Breast epithelium (tissue), 4 donors: Measurements from ENCODE around the gene DSCAM. TPM values are rescaled to one million over a fixed set of nuclear protein-coding genes. Genes with fewer than 3 reads are reported as not detected.

Experiments
- DNase-seq, 2 donors: peaks; one replicate each; pipeline ENCODE4 v3.0.0-alpha.2; 2019; ENCODE audit warnings: low spot score in 2 of 2
- H3K27ac ChIP-seq, 2 donors: fragments of 200-600 bp; sonication (generic) in 1 of 2; one replicate each; pipeline ENCODE4 v1.5.1; 2016 to 2019; ENCODE audit warnings: mild to moderate bottlenecking in 1 of 2
- H3K27me3 ChIP-seq, 2 donors: fragments of 200-600 bp; sonication (generic) in 1 of 2; one replicate each; pipeline versions ENCODE4 v1.5.1 to v1.6.0; 2017 to 2019; ENCODE audit warnings: control low read depth in 1 of 2, mild to moderate bottlenecking in 1 of 2
- H3K36me3 ChIP-seq: fragments of 200-600 bp; one replicate; pipeline ENCODE4 v1.5.1; 2019
- H3K4me1 ChIP-seq, 2 donors: fragments of 200-600 bp; sonication (generic); one replicate each; pipeline ENCODE4 v1.5.1; 2016 to 2019; ENCODE audit warnings: control low read depth in 1 of 2
- H3K4me3 ChIP-seq, 3 donors: fragments of 200-600 bp; sonication (generic); 1 replicate in 2 of 3; 2 replicates in 1 of 3; pipeline ENCODE4 v1.5.1; 2016 to 2019; ENCODE audit warnings: mild to moderate bottlenecking in 3 of 3, moderate library complexity in 2 of 3
- H3K9me3 ChIP-seq, 2 donors: fragments of 200-600 bp; sonication (generic) in 1 of 2; one replicate each; pipeline ENCODE4 v1.5.1; 2016 to 2019; ENCODE audit warnings: control low read depth in 1 of 2
- POLR2A ChIP-seq: fragments of 450-650 bp; IDR thresholded peaks from one replicate; pipeline ENCODE4 v1.6.1; 2016; ENCODE audit warnings: antibody characterized with exemption, mild to moderate bottlenecking, moderate library complexity
- POLR2AphosphoS5 ChIP-seq, 3 donors: sonication (generic); formaldehyde crosslinking; IDR thresholded peaks; one replicate each; pipeline ENCODE4 v1.6.1; 2017; ENCODE audit warnings: antibody characterized with exemption in 3 of 3
- intact Hi-C: fragments of 100-400 bp; cut with DNase I; formaldehyde crosslinking; loops from one replicate; pipeline ENCODE4 v1.15.1; 2023; ENCODE audit warnings: low total_unique reads
- total RNA-seq, 3 donors: library from RNA; depleted of rRNA; stranded (reverse); fragments of >200 nt; gene quantifications; one replicate each; pipeline ENCODE4 v1.1.0, GENCODE V29; 2016
- TF ChIP-seq, protein P1 (sequence below), 3 donors: fragments of 450-650 bp; IDR thresholded peaks; one replicate each; pipeline ENCODE4 v1.5.1; 2016 to 2017; ENCODE audit warnings: antibody characterized with exemption in 3 of 3, mild to moderate bottlenecking in 3 of 3, moderate library complexity in 3 of 3

The DSCAM gene
- total RNA-seq, 3 donors from 2014 or later, result 0.33 to 0.44 TPM; not detected in 1

GRCh38 chr21:40547906-40548513, 298.9 kb downstream of the DSCAM start:
- no peak for DNase-seq
- H3K9me3 ChIP-seq, result peaks cover 0 to 5% of the 10 kb centered on the region in 2 donors
- no peaks in the 10 kb centered on the region for H3K36me3 ChIP-seq
- H3K4me3 ChIP-seq, result no peak overlapping the region
- H3K27me3 ChIP-seq, result no peaks in the 10 kb centered on the region
- TF ChIP-seq, protein P1, sequence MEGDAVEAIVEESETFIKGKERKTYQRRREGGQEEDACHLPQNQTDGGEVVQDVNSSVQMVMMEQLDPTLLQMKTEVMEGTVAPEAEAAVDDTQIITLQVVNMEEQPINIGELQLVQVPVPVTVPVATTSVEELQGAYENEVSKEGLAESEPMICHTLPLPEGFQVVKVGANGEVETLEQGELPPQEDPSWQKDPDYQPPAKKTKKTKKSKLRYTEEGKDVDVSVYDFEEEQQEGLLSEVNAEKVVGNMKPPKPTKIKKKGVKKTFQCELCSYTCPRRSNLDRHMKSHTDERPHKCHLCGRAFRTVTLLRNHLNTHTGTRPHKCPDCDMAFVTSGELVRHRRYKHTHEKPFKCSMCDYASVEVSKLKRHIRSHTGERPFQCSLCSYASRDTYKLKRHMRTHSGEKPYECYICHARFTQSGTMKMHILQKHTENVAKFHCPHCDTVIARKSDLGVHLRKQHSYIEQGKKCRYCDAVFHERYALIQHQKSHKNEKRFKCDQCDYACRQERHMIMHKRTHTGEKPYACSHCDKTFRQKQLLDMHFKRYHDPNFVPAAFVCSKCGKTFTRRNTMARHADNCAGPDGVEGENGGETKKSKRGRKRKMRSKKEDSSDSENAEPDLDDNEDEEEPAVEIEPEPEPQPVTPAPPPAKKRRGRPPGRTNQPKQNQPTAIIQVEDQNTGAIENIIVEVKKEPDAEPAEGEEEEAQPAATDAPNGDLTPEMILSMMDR (IDR thresholded peaks at IDR 0.05), result no peak
- no peak overlapping the region for H3K27ac ChIP-seq
- intact Hi-C loops, result no loop called here
- H3K4me1 ChIP-seq, result no peaks in the 10 kb centered on the region

DNA sequence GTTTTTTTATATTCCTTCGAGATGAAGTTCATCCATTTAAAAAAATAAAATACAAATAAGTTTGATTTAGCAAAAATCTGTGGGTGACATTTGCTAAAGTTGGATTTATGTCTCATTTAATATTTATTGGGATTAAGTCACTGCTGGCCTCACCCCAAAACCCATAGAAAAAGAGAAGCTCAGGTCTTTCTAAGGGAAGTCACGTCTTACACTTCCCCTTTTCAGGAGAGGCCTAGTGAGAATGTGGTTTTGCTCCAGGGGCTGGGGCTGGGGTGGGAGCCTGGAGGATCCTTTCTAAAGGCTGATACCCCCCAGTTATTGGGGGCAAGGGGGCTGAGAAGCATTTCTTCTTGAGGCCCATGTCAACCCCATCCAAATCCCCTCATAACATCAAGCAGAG, 300.3 kb downstream of the DSCAM start:
- H3K27ac ChIP-seq, result no peak overlapping the region
- H3K9me3 ChIP-seq, result peaks cover 0 to 5% of the 10 kb centered on the region in 2 donors
- H3K27me3 ChIP-seq, result no peaks in the 10 kb centered on the region
- no peaks in the 10 kb centered on the region for H3K36me3 ChIP-seq
- H3K4me1 ChIP-seq, result no peaks in the 10 kb centered on the region
- no peak overlapping the region for H3K4me3 ChIP-seq
- TF ChIP-seq POLR2A (no peak), POLR2AphosphoS5 (IDR thresholded peaks at IDR 0.05) (no peak)
- TF ChIP-seq, protein P1 (IDR thresholded peaks at IDR 0.05), result no peak
- intact Hi-C loops, result no loop called here
- no peak for DNase-seq

GRCh38 chr21:40540216-40540615, 306.7 kb downstream of the DSCAM start:
- Histone ChIP-seq H3K27me3 (no peaks in the 10 kb centered on the region), H3K4me1 (no peaks in the 10 kb centered on the region), H3K36me3 (no peaks in the 10 kb centered on the region), H3K9me3 (peaks cover 0 to 5% of the 10 kb centered on the region in 2 donors), H3K4me3 (no peak overlapping the region), H3K27ac (no peak overlapping the region)
- intact Hi-C loops, result loop anchor here (5.0 kb wide), 1 partner anchor 103 kb away; no protein-coding TSS in a partner anchor
- no peak for DNase-seq
- TF ChIP-seq POLR2AphosphoS5 (IDR thresholded peaks at IDR 0.05) (no peak), POLR2A (no peak)
- TF ChIP-seq, protein P1 (IDR thresholded peaks at IDR 0.05), result no peak

DNA sequence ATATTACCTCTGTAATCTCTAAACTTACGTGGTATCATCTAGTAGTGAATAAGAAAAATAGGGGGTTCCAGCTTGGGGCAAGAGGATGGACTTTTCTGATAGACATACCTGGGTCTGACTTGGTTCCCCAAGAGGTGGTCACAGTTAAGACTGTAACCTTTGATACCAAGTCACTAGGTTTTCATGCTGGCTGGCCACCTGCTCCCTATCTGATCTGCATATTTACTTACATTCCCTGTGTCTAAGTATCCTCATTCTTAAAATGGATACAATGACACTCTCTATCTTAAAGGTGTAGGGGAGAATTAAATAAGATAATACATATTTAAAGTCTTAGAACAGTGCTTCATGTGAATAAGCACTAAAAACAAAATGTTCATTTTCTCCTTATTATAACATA, 312.1 kb downstream of the DSCAM start:
- Histone ChIP-seq H3K4me3 (no peak overlapping the region), H3K27ac (no peak overlapping the region), H3K4me1 (no peaks in the 10 kb centered on the region), H3K36me3 (no peaks in the 10 kb centered on the region), H3K27me3 (no peaks in the 10 kb centered on the region), H3K9me3 (no peaks in the 10 kb centered on the region)
- TF ChIP-seq POLR2AphosphoS5 (IDR thresholded peaks at IDR 0.05), result no peak
- TF ChIP-seq, protein P1 (IDR thresholded peaks at IDR 0.05), result no peak
- no peak for TF ChIP-seq POLR2A
- DNase-seq, result no peak
- intact Hi-C loops, result no loop called here

- Histone ChIP-seq H3K4me1 (no peaks in the 10 kb centered on the region), H3K9me3 (peaks cover 11 to 14% of the 10 kb centered on the region in 2 donors), H3K27ac (no peak overlapping the region), H3K4me3 (no peak overlapping the region), H3K36me3 (no peaks in the 10 kb centered on the region), H3K27me3 (no peaks in the 10 kb centered on the region)
- TF ChIP-seq POLR2A, result no peak
- TF ChIP-seq, protein P1 (IDR thresholded peaks at IDR 0.05), result no peak
- no peak for TF ChIP-seq POLR2AphosphoS5 (IDR thresholded peaks at IDR 0.05)
- no peak for DNase-seq
- intact Hi-C loops, result no loop called here
Measured at GRCh38 chr21:40531431-40532110, 315.4 kb downstream of the DSCAM start.
